KMS-11 (cell line): ENCODE measurements around the gene SMLR1.
"Not testable (repeated sequence)": the region's sequence is repeated elsewhere in the genome, so short reads cannot be mapped to it uniquely, and the experiment has no call there.

ENCODE experiments used
- H2AFZ ChIP-seq: fragments of 200-600 bp; sonication (generic); 2 replicates; pipeline ENCODE4 v1.6.1; 2016; ENCODE audit warnings: antibody characterized with exemption, mixed run types, low read depth
- H3K27ac ChIP-seq: fragments of 200-600 bp; sonication (generic); 2 replicates; pipeline ENCODE4 v1.6.1; 2016; ENCODE audit warnings: mild to moderate bottlenecking, mixed run types
- H3K27me3 ChIP-seq: fragments of 200-600 bp; sonication (generic); 2 replicates; pipeline ENCODE4 v1.6.1; 2017; ENCODE audit warnings: mild to moderate bottlenecking, low read depth, mixed run types, moderate library complexity; ENCODE audit not compliant: insufficient read depth
- H3K36me3 ChIP-seq: fragments of 200-600 bp; sonication (generic); 2 replicates; pipeline ENCODE4 v1.6.1; 2017; ENCODE audit warnings: mild to moderate bottlenecking, mixed run types; ENCODE audit not compliant: insufficient read depth
- H3K4me1 ChIP-seq: fragments of 200-600 bp; sonication (generic); 2 replicates; pipeline ENCODE4 v1.6.1; 2016; ENCODE audit warnings: mild to moderate bottlenecking, low read depth, mixed run types; ENCODE audit not compliant: poor library complexity, severe bottlenecking
- H3K4me2 ChIP-seq: fragments of 200-600 bp; sonication (generic); 2 replicates; pipeline ENCODE4 v1.7.0; 2016; ENCODE audit warnings: mild to moderate bottlenecking, mixed run types
- H3K4me3 ChIP-seq: fragments of 200-600 bp; sonication (generic); IDR thresholded peaks from 2 replicates; pipeline ENCODE4 v1.6.1; 2017; ENCODE audit warnings: low read depth, low read length, mixed read lengths; ENCODE audit not compliant: insufficient read depth
- H3K79me2 ChIP-seq: fragments of 200-600 bp; sonication (generic); 2 replicates; pipeline ENCODE4 v1.6.1; 2016; ENCODE audit warnings: low read depth, mixed run types; ENCODE audit not compliant: insufficient read depth
- H3K9ac ChIP-seq: fragments of 200-600 bp; sonication (generic); 2 replicates; pipeline ENCODE4 v1.6.1; 2016; ENCODE audit warnings: mild to moderate bottlenecking, mixed run types
- H4K20me1 ChIP-seq: fragments of 200-600 bp; sonication (generic); 2 replicates; pipeline ENCODE4 v1.6.1; 2016; ENCODE audit warnings: mild to moderate bottlenecking, mixed run types; ENCODE audit not compliant: insufficient read depth
- TF ChIP-seq, protein P1 (sequence below): fragments of 200-600 bp; sonication (generic); conservative IDR thresholded peaks from 2 replicates; pipeline ENCODE4 v1.6.1; 2017; ENCODE audit warnings: low read depth, mild to moderate bottlenecking, antibody characterized with exemption, low read length, moderate library complexity, mixed read lengths

The SMLR1 gene

DNA sequence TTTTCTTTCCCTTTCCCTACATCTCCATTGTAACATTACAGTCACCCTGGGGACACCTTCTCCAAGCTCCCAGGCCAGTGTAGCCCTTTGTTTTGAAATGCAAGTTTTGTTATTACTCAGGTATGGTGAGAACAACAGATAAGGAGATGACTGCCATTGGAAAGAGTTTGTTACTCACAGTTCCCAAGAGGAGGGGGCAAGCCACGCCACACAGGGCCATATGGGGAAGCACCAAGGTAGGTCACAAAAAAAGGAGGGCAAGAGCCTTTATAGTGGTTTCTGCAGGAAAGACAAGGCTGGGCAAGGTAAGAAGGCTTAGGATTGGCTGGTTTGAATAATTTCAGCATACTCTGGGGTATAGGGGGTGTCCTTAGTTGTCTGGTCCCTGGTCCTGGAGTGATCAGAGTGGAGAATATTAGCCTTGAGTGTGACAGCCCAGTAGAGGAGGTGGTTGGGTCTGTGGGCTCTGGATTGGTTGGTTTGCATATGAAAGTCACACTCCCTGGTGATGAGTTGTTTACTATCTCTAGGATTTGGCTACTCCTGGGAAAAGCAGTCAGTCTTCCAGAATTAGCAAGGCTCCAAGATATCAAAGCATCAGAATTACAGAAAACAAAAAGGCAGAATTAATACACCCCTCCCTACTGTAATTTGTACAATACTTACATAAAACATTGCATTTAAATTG, 33.1 kb upstream of the SMLR1 start:
- TF ChIP-seq, protein P1, sequence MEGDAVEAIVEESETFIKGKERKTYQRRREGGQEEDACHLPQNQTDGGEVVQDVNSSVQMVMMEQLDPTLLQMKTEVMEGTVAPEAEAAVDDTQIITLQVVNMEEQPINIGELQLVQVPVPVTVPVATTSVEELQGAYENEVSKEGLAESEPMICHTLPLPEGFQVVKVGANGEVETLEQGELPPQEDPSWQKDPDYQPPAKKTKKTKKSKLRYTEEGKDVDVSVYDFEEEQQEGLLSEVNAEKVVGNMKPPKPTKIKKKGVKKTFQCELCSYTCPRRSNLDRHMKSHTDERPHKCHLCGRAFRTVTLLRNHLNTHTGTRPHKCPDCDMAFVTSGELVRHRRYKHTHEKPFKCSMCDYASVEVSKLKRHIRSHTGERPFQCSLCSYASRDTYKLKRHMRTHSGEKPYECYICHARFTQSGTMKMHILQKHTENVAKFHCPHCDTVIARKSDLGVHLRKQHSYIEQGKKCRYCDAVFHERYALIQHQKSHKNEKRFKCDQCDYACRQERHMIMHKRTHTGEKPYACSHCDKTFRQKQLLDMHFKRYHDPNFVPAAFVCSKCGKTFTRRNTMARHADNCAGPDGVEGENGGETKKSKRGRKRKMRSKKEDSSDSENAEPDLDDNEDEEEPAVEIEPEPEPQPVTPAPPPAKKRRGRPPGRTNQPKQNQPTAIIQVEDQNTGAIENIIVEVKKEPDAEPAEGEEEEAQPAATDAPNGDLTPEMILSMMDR, result no peak
- H3K4me2 ChIP-seq, result no peak overlapping the region
- H3K4me3 ChIP-seq, result no peak overlapping the region
- no peak overlapping the region for H3K9ac ChIP-seq
- no peaks in the 10 kb centered on the region for H3K36me3 ChIP-seq
- no peaks in the 10 kb centered on the region for H3K79me2 ChIP-seq
- no peaks in the 10 kb centered on the region for H4K20me1 ChIP-seq
- H3K27ac ChIP-seq, result no peak overlapping the region
- H2AFZ ChIP-seq, result no peak overlapping the region
- H3K27me3 ChIP-seq, result no peaks in the 10 kb centered on the region
- H3K4me1 ChIP-seq, result no peaks in the 10 kb centered on the region

DNA sequence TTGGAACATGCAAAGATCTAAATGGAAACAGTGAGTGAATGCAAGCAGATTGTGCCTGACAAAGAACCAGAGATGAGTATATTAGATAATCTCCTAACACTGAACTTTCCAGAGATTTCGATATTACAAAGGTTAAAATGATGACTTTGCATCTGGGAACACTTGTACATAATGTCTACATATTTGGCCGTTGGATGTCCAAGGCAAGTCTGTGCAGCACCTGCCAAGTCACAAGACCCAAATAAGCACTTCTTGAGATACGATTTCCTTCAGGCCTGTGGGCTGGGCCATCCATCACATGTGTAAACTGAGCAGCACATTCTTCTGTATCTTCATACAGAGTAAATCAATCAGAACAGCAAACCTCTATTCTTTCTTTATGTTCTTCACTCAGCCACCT, 32.5 kb upstream of the SMLR1 start:
- Histone ChIP-seq H3K4me1 (no peaks in the 10 kb centered on the region), H2AFZ (no peak overlapping the region), H3K4me3 (no peak overlapping the region), H3K27ac (no peak overlapping the region), H3K9ac (no peak overlapping the region), H4K20me1 (no peaks in the 10 kb centered on the region), H3K4me2 (no peak overlapping the region), H3K36me3 (no peaks in the 10 kb centered on the region), H3K27me3 (no peaks in the 10 kb centered on the region), H3K79me2 (no peaks in the 10 kb centered on the region)
- TF ChIP-seq, protein P1, result no peak

DNA sequence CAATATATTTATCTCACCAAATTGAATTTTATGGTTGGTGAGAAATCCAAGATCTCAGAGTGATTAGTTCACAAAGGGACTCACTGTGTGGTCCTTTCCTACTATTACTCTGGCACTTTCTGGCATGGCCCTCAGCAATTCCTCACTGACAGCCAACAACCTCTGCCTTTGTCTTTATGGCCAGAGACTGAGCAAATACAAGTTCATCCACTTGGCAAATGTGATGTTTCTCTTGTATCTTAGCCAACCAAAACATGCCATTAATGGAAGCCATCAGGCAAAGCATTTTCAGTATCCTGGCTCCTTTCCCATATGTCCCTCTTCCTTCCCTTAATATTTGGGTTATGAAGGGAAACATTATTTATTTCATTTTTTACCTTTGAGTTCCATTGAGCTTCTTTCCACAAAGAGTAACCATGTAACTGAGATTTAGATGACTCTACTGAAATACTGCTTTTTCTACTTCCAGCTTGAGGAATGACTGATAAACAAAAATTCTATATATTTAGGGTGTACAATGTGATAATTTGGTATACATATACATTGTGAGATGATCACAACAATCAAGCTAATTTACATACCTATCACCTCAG, 30.8 kb upstream of the SMLR1 start:
- no peaks in the 10 kb centered on the region for H4K20me1 ChIP-seq
- H3K4me3 ChIP-seq, result no peak overlapping the region
- TF ChIP-seq, protein P1, result no peak
- no peaks in the 10 kb centered on the region for H3K27me3 ChIP-seq
- H3K79me2 ChIP-seq, result no peaks in the 10 kb centered on the region
- H3K9ac ChIP-seq, result no peak overlapping the region
- H3K27ac ChIP-seq, result no peak overlapping the region
- H3K4me1 ChIP-seq, result no peaks in the 10 kb centered on the region
- no peak overlapping the region for H2AFZ ChIP-seq
- no peaks in the 10 kb centered on the region for H3K36me3 ChIP-seq
- no peak overlapping the region for H3K4me2 ChIP-seq

DNA sequence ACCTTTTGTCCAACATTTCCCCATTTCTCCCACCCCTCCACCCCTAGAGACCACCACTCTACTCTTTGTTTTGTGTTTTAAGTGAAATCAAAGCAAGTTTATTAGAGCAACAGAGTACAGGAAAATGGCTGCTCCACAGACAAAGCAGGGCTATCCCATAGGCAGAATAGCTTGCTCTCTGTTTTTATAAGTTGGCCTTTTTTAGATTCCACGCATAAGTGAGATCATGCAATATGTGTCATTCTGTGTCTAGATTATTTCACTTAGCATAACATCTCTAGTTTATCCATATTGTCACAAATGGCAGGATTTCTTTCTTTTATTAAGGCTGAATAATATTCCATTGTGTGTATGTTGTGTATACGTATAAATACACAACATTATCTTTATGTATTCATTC, 30.1 kb upstream of the SMLR1 start:
- Histone ChIP-seq H3K4me2 (no peak overlapping the region), H3K9ac (no peak overlapping the region), H3K27me3 (no peaks in the 10 kb centered on the region), H3K27ac (no peak overlapping the region), H3K4me1 (no peaks in the 10 kb centered on the region), H4K20me1 (no peaks in the 10 kb centered on the region), H2AFZ (no peak overlapping the region), H3K79me2 (no peaks in the 10 kb centered on the region), H3K36me3 (no peaks in the 10 kb centered on the region), H3K4me3 (no peak overlapping the region)
- TF ChIP-seq, protein P1, result no peak

DNA sequence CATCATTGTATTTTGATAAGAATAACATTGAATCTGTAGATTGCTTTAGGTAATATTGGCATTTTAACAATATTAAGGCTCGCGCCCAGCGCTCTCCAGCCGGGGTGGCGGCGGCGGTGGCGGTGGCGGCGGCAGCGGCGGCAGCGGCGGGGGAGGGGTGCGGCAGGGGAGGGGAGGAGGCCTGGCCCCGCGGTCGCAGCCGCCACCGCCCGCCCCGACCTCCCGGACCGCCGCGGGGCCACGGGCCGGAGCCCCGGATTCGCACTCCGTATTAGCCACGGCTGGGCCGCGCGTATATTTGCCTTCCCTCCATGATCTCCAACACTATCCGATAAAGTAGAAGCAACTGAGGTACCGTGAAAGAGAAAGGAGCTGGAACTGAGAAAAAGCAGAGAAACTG, 25.8 kb upstream of the SMLR1 start:
- H3K27ac ChIP-seq, H3K4me2 ChIP-seq, H2AFZ ChIP-seq, H3K4me1 ChIP-seq, H3K9ac ChIP-seq, H3K4me3 ChIP-seq, H3K27me3 ChIP-seq, H3K79me2 ChIP-seq, H4K20me1 ChIP-seq, H3K36me3 ChIP-seq: not testable (repeated sequence)
